H1 (cell line): ENCODE results near the gene BAZ1B.

ENCODE experiments used
- CEBPB ChIP-seq: IDR thresholded peaks from 2 replicates; pipeline ENCODE4 v1.6.1; 2012; ENCODE audit warnings: low read depth, low read length
- EZH2 ChIP-seq: fragments of 200-600 bp; sonication (generic); IDR thresholded peaks from 2 replicates; pipeline ENCODE4 v1.7.1; 2012; ENCODE audit warnings: low read depth, mild to moderate bottlenecking, moderate library complexity, low read length, inconsistent platforms; ENCODE audit not compliant: severe bottlenecking
- KDM4A ChIP-seq: IDR thresholded peaks from one replicate; pipeline ENCODE4 v1.7.1; 2012; ENCODE audit warnings: low read depth, mild to moderate bottlenecking, moderate library complexity, low read length, inconsistent platforms; ENCODE audit not compliant: severe bottlenecking
- POLR2A ChIP-seq, 2 experiments: IDR thresholded peaks; 1 replicate in 1 of 2; 2 replicates in 1 of 2; pipeline ENCODE4 v1.6.1; 2011; ENCODE audit warnings: low read depth in 2 of 2, low read length in 2 of 2, mild to moderate bottlenecking in 2 of 2; ENCODE audit errors: control extremely low read depth in 1 of 2
- TAF1 ChIP-seq: IDR thresholded peaks from 2 replicates; pipeline ENCODE4 v1.6.1; 2011; ENCODE audit warnings: mild to moderate bottlenecking, low read depth, low read length
- YY1 ChIP-seq: IDR thresholded peaks from 2 replicates; pipeline ENCODE4 v1.6.1; 2011; ENCODE audit warnings: low read depth, mild to moderate bottlenecking, low read length
- ZNF274 ChIP-seq: IDR thresholded peaks from 2 replicates; pipeline ENCODE4 v1.7.0; 2012; ENCODE audit warnings: low read length, borderline replicate concordance; ENCODE audit errors: extremely low read depth
- TF ChIP-seq, protein P1 (sequence below), 3 experiments: IDR thresholded peaks; 1 replicate in 2 of 3; 2 replicates in 1 of 3; pipeline versions ENCODE4 v1.5.1 to v1.6.1; 2011; ENCODE audit warnings: low read length in 3 of 3, mild to moderate bottlenecking in 3 of 3, inconsistent platforms in 2 of 3, low read depth in 1 of 3, moderate library complexity in 1 of 3; ENCODE audit not compliant: insufficient read depth in 1 of 3; ENCODE audit errors: control extremely low read depth in 1 of 3

DNA sequence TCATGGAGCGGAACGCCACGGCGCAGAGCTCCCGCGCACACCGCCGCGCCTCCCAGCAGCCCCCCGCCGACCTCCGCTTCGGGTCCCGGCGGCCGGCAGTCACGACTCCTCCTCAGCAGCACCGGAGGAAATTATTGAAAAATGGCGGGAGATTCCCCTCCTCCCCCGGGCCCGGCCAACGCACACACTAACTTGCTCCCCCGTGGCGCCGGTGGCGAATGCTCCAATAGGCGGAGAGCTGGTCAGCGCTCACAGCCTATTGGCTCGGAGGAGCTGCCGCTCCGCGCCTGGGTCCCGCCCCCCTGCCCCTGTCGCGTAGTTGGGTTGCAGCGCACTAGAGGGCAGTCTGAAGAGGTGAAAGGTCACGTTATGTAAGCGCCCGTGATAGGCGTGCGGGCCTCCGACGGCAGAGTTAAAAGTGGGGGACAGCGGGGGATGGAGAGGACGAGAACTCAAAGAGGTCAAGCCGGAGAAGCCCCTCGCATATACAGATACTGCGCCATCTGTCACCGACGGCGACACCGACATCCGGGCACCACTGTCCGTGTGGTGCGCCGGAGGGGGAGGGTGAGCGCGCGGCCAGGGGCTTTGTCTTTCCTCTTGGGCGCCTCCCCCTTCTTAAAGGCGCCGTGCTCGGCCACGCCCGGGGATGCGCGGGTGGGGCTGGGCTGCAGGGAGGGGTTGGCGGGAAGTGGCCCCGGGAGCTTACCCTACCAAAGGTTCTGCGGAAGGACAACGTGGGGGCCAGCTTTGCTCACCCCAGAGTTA, at the start of gene BAZ1B:
- TF ChIP-seq, protein P1, sequence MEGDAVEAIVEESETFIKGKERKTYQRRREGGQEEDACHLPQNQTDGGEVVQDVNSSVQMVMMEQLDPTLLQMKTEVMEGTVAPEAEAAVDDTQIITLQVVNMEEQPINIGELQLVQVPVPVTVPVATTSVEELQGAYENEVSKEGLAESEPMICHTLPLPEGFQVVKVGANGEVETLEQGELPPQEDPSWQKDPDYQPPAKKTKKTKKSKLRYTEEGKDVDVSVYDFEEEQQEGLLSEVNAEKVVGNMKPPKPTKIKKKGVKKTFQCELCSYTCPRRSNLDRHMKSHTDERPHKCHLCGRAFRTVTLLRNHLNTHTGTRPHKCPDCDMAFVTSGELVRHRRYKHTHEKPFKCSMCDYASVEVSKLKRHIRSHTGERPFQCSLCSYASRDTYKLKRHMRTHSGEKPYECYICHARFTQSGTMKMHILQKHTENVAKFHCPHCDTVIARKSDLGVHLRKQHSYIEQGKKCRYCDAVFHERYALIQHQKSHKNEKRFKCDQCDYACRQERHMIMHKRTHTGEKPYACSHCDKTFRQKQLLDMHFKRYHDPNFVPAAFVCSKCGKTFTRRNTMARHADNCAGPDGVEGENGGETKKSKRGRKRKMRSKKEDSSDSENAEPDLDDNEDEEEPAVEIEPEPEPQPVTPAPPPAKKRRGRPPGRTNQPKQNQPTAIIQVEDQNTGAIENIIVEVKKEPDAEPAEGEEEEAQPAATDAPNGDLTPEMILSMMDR (IDR thresholded peaks at IDR 0.05; ENCODE audit: control extremely low read depth in 1 of 3, insufficient read depth in 1 of 3, low read depth in 1 of 3, low read length in 3 of 3): no peak; a peak in 1 of 4 replicates
- TF ChIP-seq KDM4A (peak; percentile 70), ZNF274 (no peak), POLR2A (IDR thresholded peaks at IDR 0.05; ENCODE audit: control extremely low read depth in 1 of 2, low read depth in 2 of 2, low read length in 2 of 2) (peak; percentile 80 to 85), EZH2 (no peak), CEBPB (no peak), YY1 (peak; percentile 65; the same call in 1 of the 2 replicates), TAF1 (peak; percentile 94)
